Measurements from ENCODE around the gene FAM13A.
"Not testable (repeated sequence)": the region's sequence is repeated elsewhere in the genome, so short reads cannot be mapped to it uniquely, and the experiment has no call there.

Gene FAM13A

DNA sequence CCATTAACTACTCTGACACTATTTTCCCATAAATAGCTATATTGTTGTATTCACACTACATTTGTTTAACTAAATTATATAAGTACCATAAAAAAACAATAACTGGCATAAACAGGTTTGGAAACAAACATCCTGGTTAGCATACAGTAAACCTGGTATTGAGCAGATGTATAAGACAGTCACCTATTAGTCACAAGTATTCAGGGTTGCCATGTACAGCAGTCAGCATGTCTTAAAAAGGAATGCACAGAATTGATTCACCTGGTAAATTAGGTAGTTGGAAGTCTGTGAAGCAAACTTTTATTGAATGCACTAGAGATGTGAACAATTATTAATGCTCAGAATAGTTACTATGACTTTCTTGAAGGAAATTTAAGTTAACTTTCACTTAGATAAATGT, 137.9 kb downstream of the FAM13A start:
- TF ChIP-seq, protein P1, sequence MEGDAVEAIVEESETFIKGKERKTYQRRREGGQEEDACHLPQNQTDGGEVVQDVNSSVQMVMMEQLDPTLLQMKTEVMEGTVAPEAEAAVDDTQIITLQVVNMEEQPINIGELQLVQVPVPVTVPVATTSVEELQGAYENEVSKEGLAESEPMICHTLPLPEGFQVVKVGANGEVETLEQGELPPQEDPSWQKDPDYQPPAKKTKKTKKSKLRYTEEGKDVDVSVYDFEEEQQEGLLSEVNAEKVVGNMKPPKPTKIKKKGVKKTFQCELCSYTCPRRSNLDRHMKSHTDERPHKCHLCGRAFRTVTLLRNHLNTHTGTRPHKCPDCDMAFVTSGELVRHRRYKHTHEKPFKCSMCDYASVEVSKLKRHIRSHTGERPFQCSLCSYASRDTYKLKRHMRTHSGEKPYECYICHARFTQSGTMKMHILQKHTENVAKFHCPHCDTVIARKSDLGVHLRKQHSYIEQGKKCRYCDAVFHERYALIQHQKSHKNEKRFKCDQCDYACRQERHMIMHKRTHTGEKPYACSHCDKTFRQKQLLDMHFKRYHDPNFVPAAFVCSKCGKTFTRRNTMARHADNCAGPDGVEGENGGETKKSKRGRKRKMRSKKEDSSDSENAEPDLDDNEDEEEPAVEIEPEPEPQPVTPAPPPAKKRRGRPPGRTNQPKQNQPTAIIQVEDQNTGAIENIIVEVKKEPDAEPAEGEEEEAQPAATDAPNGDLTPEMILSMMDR (conservative IDR thresholded peaks at IDR 0.05): no peak
- peak overlapping the region; percentile 54 for H3K27ac ChIP-seq

DNA sequence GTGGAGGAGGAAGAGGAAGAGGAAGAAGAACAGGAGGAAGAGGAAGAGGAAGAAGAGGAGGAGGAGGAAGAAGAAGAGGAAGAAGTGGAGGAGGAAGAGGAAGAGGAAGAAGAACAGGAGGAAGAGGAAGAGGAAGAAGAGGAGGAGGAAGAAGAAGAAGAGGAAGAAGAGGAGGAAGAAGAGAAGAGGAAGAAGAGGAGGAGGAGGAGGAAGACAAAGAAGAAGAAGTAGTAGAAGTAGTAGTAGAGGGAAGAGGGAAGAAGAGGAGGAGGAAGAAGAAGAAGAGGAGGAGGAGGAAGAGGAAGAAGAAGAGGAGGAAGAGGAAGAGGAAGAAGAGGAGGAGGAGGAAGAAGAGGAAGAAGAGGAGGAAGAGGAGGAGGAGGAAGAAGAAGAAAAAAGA, 143.8 kb downstream of the FAM13A start:
- not testable (repeated sequence) for H3K27ac ChIP-seq

DNA sequence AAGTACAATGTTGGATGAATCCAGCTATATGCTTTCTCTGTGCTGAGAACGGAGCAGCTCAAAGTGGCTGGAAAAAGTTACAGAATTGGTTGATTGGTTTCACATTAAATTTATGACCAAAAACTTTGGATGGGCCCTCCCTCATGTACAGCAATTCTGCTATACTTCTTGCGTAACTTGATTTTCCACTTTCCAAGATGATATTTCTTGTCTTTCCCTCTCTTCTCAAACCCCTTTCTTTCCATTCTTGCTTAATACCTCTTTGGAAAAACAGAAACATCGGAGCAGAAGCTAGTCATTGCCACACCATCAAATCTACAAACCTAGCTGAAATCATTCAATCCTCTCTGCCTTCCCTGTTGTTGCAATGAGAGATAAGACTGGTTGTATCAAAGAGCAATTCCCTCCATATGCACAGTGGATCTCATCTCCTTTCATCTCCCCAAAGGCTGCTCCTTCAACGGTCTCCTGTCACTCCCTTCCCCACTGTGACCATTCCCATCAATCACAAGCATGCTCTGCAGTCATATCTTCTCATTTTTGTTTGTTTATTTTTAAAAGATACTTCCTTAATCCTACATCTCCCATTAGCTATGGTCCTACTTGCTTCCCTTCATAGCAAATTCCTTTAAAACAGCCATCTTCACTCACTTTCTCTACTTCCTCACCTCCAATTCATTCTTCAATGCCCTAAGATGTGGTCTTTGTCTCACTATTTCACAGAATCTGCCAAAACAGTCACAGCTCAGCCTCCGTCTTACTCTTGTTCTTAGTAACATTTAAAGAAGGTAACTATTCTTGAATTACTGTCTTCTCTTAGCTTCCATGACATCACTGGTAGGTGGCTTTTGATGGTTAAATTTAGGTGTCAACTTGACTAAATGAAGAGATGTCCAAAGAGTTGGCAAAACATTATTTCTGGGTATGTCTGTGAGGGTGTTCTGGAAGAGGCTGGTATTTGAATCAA, 145.5 kb downstream of the FAM13A start:
- TF ChIP-seq, protein P1 (conservative IDR thresholded peaks at IDR 0.05): no peak

DNA sequence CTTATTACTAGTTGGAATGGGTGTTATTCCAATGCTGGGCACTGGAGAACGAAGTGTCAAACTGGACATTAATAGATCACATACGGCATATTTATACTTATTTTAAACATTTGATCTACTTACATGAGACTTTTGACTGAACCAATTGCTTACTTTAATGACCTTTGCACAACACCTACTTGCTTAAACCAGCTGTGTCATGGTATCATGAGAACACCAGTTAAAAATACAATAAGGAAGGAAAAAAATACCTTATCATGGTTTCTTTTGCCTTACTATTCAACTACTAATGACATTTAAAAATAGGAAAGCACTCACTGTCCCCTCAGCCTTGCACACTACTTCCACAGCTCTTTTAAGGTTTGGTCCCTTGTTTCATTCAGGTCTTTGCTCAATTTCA, 146.9 kb downstream of the FAM13A start:
- H3K27ac ChIP-seq: no peak overlapping the region
- TF ChIP-seq, protein P1 (conservative IDR thresholded peaks at IDR 0.05): no peak

More for the DNA sequence above, 145.5 kb downstream of the FAM13A start:
- H3K27ac ChIP-seq: no peak overlapping the region

DNA sequence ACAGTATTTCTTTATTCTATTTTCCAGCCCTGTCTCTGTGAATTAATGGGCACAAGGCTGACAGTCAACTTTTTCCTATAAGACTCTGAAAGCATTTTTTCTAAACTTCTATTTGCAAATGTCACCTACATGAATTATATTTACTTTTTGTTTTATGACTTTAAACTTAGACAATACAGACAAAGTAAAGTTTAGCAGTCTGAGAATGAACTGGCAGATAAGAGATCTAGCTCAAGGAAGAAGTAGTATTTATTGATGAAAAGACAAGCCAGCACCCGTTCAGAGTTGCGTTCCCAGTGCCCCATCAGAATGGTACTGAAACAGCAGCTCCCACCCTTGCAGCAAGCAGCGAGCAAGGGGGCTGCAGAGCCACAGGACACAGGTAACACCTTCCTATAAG, 148.5 kb downstream of the FAM13A start:
- peak overlapping the region; percentile 38 for H3K27ac ChIP-seq
- TF ChIP-seq, protein P1 (conservative IDR thresholded peaks at IDR 0.05): no peak

DNA sequence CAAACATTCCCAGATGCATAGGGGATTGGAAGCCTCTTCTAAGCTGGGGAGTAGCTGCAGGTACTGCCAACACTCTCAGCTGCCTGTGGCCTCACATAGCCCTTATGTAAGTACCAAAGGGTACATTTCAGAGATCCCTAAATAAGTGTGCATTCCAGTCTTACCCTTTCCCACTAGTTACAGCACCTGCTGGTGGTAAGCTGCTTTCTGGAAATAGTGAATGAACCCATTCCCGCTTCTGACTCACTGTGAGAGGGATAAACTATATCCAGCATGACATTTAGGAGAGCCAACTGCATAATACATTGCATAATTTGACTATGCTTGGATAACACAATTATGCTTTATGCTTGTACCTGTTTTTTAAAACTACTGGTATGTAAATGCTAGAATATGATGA, 149.0 kb downstream of the FAM13A start:
- TF ChIP-seq, protein P1 (conservative IDR thresholded peaks at IDR 0.05): no peak

DNA sequence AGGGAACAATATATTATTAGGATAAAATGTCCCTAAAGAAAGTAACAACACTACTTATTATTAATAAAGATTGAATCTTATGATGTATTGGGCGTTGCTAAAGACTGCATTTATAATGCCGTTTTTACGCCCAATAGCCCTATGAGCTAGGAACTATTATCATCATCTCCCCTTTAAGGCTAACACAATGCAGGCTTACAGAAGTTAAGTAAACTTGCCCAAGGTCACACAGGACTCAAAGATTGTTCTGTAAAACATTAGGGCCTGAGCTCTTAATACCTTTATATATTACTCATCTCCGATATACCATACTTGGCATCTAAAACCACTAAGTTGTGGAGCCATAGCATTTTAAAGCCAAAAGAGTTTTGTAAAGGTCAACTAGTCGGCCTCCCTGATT, 149.5 kb downstream of the FAM13A start:
- TF ChIP-seq, protein P1 (conservative IDR thresholded peaks at IDR 0.05): no peak
- H3K27ac ChIP-seq: no peak overlapping the region

More for the DNA sequence above, 149.0 kb downstream of the FAM13A start:
- H3K27ac ChIP-seq: peak overlapping the region; percentile 38; the same call in 1 of the 2 replicates

DNA sequence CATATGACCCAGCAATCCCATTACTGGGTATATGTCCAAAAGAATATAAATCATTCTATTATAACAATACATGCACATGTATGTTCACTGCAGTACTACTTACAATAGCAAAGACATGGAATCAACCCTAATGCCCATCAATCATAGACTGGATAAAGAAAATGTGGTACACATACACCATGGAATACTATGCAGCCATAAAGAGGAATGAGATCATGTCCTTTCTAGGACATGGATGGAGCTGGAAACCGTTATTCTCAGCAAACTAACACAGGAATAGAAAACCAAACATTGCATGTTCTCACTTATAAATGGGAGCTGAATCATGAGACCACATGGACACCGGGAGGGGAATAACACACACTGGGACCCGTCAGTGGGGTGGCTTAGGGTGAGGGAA, 152.7 kb downstream of the FAM13A start:
- H3K27ac ChIP-seq: not testable (repeated sequence)
